Sigmoid colon (tissue), 4 donors: ENCODE measurements around the gene TTC6.

Experiments used
- CTCF ChIP-seq, 4 experiments: fragments of 450-650 bp in 3 of 4; fragments of 200-600 bp in 1 of 4; IDR thresholded peaks; one replicate each; pipeline ENCODE4 v1.5.1; 2016 to 2019; ENCODE audit warnings: antibody characterized with exemption in 4 of 4, mild to moderate bottlenecking in 3 of 4, moderate library complexity in 2 of 4
- POLR2AphosphoS5 ChIP-seq, 4 donors: sonication (generic); formaldehyde crosslinking; IDR thresholded peaks; one replicate each; pipeline ENCODE4 v1.6.1; 2017; ENCODE audit warnings: antibody characterized with exemption in 4 of 4

DNA sequence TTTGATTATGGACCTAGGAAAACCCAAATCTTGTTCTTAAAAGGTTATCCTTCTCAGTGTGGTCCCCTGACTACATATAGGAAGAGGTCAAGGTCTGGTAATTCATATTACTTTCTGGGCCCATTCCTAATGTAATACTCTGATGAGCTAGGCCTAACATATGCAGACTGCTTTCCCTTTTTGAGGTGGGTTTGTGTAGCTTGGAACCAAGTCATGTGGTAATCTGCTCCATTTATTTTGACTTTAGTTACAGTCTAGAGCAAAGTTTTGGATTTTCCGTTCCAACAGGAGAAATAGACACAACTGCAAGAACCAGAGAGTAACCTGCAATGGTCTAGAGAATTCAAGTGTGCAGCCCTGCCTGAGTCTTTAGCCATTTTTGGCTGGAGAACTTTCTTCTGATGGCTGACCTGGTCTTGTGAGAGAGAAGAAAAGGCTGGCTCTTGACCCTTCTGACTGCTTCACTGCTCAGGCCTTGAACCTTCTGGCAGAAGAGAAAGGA, 22.5 kb downstream of the TTC6 start:
- no peak for TF ChIP-seq CTCF (IDR thresholded peaks at IDR 0.05)
- TF ChIP-seq POLR2AphosphoS5 (IDR thresholded peaks at IDR 0.05), result no peak
